GDM1 (cell line): ENCODE results near the gene RAC2.

ENCODE experiments used
- DNase-seq: peaks from one replicate; lab custom pipeline; 2025; lab: John Stamatoyannopoulos, UW

The RAC2 gene

GRCh38 chr22:37175414-37176281 is 68.4 kb downstream of the RAC2 start:
- DNase-seq = no peak
